KBM-7 (cell line): ENCODE results near the gene PCNX2.

Experiments used
- DNase-seq: peaks from one replicate; pipeline ENCODE4 v3.0.0-alpha.2; 2015
- in situ Hi-C: fragments of 300-500 bp; cut with MboI; formaldehyde crosslinking; loops from 2 replicates; pipeline ENCODE4 v1.14.3; 2020; ENCODE audit warnings: low sequenced_read_pairs, low pct_unique_long_range_greater_than_20kb, mixed read lengths

Gene PCNX2

DNA sequence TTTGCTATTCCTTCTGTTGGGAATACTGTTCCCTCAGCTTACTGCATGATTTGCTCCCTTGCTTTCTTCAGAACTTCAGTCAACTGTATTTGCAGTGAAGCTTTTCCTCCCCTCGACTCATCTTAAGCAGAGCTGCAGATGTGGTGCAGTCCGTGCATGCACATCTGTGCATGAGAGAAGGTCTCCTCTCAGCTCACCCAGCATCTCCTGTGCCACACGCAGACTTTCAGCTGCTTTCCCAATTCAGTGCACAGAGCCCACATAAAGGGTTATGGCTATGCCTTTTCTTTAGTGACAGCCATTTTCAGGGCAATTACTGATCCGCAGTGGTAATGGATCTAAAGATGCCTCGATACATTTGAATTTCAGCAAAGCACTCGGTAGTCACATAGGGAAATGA lies 358.6 kb downstream of the PCNX2 start:
- in situ Hi-C loops = no loop called here

More for the DNA sequence above, 358.6 kb downstream of the PCNX2 start:
- no peak for DNase-seq
